ENCODE results near the gene GPR84. TPM values are rescaled to one million over a fixed set of nuclear protein-coding genes. Genes with fewer than 3 reads are reported as not detected.
A peak's percentile ranks its signal among the peaks of the same experiment; 100 is the strongest.

The GPR84 gene
- total and polyA plus RNA-seq, 9 of the 15 experiments (the other 6 are each of a cell fraction or from before 2014, with no cell fraction given) = 0.07 to 0.18 (median 0.11) TPM; not detected in 5

DNA sequence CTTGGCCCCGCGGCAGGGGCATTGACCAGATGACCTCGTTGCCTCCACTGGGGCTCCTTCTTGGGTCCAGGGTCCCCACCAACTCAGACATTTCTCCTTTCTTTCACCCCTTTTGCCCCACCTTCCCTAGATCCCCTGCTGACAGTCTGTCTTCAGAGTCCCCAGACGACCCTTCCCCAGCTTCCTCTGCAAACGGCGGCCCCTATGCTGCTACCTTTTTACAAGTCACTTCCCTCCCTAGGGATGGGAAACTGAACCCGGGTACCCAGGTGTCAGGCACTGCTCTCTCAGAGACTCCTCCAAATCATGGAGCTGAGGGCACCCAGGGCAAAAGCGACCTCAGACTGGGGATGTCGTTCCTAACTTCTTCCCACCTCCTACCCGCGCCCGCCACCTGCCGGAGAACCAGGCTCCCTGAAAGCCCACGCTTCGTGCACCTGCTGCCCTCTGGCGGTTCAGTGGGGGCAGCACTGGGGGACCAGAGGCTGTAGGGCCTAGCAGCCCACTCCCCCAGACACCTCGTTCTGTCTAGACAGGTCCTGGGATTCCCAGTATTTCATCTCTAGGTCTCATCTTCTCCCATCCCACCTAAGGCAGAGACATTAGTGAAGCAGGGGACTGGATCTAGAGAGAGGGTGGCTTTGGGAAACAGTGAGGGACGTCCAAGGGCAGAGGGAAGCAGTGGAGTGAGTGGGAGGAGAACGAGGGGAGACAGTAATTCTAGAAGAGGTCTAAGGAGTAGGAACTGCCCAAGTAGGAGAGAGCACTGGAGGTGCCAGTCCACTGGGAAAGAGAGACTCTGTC is 15.3 kb upstream of the GPR84 start (continued):
- TF ChIP-seq, protein P1, sequence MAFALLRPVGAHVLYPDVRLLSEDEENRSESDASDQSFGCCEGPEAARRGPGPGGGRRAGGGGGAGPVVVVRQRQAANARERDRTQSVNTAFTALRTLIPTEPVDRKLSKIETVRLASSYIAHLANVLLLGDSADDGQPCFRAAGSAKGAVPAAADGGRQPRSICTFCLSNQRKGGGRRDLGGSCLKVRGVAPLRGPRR (CRISPR knock-in tag; IDR thresholded peaks at IDR 0.05) = no peak
- no peak for TF ChIP-seq ZNF79 (CRISPR knock-in tag; IDR thresholded peaks at IDR 0.05; ENCODE audit: low read depth)
- no peak for TF ChIP-seq EHMT2 (IDR thresholded peaks at IDR 0.05)
- TF ChIP-seq, protein P2, sequence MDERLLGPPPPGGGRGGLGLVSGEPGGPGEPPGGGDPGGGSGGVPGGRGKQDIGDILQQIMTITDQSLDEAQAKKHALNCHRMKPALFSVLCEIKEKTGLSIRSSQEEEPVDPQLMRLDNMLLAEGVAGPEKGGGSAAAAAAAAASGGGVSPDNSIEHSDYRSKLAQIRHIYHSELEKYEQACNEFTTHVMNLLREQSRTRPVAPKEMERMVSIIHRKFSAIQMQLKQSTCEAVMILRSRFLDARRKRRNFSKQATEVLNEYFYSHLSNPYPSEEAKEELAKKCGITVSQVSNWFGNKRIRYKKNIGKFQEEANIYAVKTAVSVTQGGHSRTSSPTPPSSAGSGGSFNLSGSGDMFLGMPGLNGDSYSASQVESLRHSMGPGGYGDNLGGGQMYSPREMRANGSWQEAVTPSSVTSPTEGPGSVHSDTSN (CRISPR knock-in tag; IDR thresholded peaks at IDR 0.05; ENCODE audit: low read depth) = no peak
- TF ChIP-seq, protein P2 (tag; conservative IDR thresholded peaks at IDR 0.05; ENCODE audit: low read depth) = no peak
- peak; percentile 93 for TF ChIP-seq RB1 (IDR thresholded peaks at IDR 0.05; ENCODE audit: low read depth)
- TF ChIP-seq NFE2L1 (tag; IDR thresholded peaks at IDR 0.05; ENCODE audit: borderline replicate concordance, low read depth) = no peak
- peak; percentile 59 for TF ChIP-seq EP300 (IDR thresholded peaks at IDR 0.05; ENCODE audit: low read length)
- TF ChIP-seq, protein P3, sequence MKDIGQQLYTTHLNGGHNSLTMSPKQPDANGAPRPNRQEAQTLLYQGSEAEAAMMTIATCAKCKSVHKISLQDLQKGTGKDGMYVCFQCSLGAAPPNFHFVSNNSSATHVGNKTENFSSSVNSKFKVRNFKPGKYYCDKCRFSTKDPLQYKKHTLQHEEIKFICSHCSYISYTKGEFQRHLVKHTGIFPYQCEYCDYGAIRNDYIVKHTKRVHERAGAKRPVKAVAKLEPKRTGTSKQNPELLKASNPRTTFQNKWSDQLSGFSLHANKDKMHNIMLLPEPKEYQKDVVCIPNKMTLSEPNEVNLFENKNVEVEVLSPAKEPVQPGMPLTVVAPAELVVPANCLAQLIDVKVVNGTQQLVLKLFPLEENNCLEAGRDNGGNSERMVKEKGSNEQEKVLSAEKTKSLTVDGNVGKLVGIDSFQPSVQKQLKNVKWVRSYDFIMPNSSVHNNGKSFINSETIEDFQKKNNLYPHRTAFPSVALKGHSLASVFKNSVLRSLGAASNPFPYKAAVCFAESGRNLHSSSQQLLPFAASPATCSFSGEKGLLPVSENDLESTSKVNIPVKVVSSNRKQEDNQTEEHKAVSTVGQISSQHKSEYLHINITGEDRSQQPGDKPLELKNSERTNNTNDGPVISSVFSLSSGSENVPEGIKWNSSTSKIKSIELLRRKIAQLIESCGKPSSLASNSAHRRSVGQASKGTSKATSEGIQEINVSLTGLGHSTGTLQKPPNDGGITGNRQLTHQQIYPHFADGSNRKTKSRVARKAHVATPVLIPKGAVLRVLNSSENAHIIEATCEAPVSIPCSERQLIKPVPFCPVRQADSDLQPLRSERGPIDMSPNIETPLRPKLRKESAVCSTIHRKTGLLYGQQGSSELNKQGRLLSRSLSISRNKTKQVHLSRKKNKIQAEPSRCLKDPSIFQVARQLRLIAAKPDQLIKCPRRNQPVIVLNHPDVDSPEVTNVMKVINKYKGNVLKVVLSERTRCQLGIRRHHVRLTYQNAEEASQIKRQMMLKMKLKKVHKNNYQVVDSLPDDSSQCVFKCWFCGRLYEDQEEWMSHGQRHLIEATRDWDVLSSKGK (CRISPR knock-in tag; IDR thresholded peaks at IDR 0.05) = no peak
- TF ChIP-seq NELFE (IDR thresholded peaks at IDR 0.05; ENCODE audit: insufficient read depth, insufficient read length) = no peak
- TF ChIP-seq, protein P4, sequence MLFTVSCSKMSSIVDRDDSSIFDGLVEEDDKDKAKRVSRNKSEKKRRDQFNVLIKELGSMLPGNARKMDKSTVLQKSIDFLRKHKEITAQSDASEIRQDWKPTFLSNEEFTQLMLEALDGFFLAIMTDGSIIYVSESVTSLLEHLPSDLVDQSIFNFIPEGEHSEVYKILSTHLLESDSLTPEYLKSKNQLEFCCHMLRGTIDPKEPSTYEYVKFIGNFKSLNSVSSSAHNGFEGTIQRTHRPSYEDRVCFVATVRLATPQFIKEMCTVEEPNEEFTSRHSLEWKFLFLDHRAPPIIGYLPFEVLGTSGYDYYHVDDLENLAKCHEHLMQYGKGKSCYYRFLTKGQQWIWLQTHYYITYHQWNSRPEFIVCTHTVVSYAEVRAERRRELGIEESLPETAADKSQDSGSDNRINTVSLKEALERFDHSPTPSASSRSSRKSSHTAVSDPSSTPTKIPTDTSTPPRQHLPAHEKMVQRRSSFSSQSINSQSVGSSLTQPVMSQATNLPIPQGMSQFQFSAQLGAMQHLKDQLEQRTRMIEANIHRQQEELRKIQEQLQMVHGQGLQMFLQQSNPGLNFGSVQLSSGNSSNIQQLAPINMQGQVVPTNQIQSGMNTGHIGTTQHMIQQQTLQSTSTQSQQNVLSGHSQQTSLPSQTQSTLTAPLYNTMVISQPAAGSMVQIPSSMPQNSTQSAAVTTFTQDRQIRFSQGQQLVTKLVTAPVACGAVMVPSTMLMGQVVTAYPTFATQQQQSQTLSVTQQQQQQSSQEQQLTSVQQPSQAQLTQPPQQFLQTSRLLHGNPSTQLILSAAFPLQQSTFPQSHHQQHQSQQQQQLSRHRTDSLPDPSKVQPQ (CRISPR knock-in tag; IDR thresholded peaks at IDR 0.05; ENCODE audit: borderline replicate concordance) = no peak
- TF ChIP-seq FOS (IDR thresholded peaks at IDR 0.05; ENCODE audit: extremely low read depth, insufficient read length) = no peak
- TF ChIP-seq RBM17 (IDR thresholded peaks at IDR 0.05; ENCODE audit: borderline replicate concordance, low read depth, low read length) = no peak
- TF ChIP-seq MEIS2 (IDR thresholded peaks at IDR 0.05; ENCODE audit: partially characterized antibody) = no peak
- TF ChIP-seq, protein P5, sequence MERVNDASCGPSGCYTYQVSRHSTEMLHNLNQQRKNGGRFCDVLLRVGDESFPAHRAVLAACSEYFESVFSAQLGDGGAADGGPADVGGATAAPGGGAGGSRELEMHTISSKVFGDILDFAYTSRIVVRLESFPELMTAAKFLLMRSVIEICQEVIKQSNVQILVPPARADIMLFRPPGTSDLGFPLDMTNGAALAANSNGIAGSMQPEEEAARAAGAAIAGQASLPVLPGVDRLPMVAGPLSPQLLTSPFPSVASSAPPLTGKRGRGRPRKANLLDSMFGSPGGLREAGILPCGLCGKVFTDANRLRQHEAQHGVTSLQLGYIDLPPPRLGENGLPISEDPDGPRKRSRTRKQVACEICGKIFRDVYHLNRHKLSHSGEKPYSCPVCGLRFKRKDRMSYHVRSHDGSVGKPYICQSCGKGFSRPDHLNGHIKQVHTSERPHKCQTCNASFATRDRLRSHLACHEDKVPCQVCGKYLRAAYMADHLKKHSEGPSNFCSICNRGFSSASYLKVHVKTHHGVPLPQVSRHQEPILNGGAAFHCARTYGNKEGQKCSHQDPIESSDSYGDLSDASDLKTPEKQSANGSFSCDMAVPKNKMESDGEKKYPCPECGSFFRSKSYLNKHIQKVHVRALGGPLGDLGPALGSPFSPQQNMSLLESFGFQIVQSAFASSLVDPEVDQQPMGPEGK (CRISPR knock-in tag; IDR thresholded peaks at IDR 0.05; ENCODE audit: borderline replicate concordance) = no peak
- 0 out of 2 replicates have a peak, but pooled peaks have one; percentile 10 for TF ChIP-seq NCOA1 (IDR thresholded peaks at IDR 0.05; ENCODE audit: low read depth)

Data from K562 (cell line).